OCI-LY3 (cell line): ENCODE data around the gene ARHGAP26.

ENCODE experiments used
- H2AFZ ChIP-seq: fragments of 200-600, 300-600 bp; shearing (Covaris generic); 2 replicates; pipeline ENCODE4 v1.6.0; 2014; ENCODE audit warnings: antibody characterized with exemption, low read depth, low read length
- H3K27ac ChIP-seq: fragments of 200-600, 300-600 bp; sonication (generic); 2 replicates; pipeline ENCODE4 v1.5.1; 2014; ENCODE audit warnings: mild to moderate bottlenecking, low read length, moderate library complexity, mixed read lengths
- H3K27me3 ChIP-seq: fragments of 200-600, 300-600 bp; sonication (generic); 2 replicates; pipeline ENCODE4 v1.6.1; 2014; ENCODE audit warnings: low read depth, low read length, mixed read lengths
- H3K36me3 ChIP-seq: fragments of 200-600, 300-600 bp; sonication (generic); replicated peaks from 2 replicates; pipeline ENCODE3; 2014; ENCODE audit warnings: low read depth, low read length, mixed read lengths
- H3K4me1 ChIP-seq: fragments of 300-600, 200-600 bp; sonication (generic); 2 replicates; pipeline ENCODE4 v1.6.1; 2014; ENCODE audit warnings: low read length, mixed read lengths
- H3K4me2 ChIP-seq: fragments of 200-600, 300-600 bp; sonication (generic); 2 replicates; pipeline ENCODE4 v1.6.1; 2014; ENCODE audit warnings: low read length, mixed read lengths
- H3K4me3 ChIP-seq: fragments of 300-600, 200-600 bp; sonication (generic); 2 replicates; pipeline ENCODE4 v1.5.1; 2014; ENCODE audit warnings: antibody characterized with exemption, mild to moderate bottlenecking, low read length, moderate library complexity
- H3K79me2 ChIP-seq: fragments of 300-600, 200-600 bp; shearing (Covaris generic); 2 replicates; pipeline ENCODE4 v1.6.1; 2014; ENCODE audit warnings: mild to moderate bottlenecking, low read length, mixed read lengths
- H3K9ac ChIP-seq: fragments of 300-600, 200-600 bp; shearing (Covaris generic); 2 replicates; pipeline ENCODE4 v1.6.0; 2014; ENCODE audit warnings: mild to moderate bottlenecking, low read length, moderate library complexity
- H3K9me3 ChIP-seq: fragments of 200-600, 300-600 bp; shearing (Covaris generic); 2 replicates; pipeline ENCODE4 v1.6.1; 2014; ENCODE audit warnings: low read length, mixed read lengths; ENCODE audit not compliant: insufficient read depth
- H4K20me1 ChIP-seq: fragments of 200-600, 300-600 bp; sonication (generic); 2 replicates; pipeline ENCODE4 v1.6.1; 2016; ENCODE audit warnings: low read length, mixed read lengths; ENCODE audit not compliant: insufficient read depth
- EZH2phosphoT487 ChIP-seq: fragments of 200-600 bp; shearing (Covaris generic); IDR thresholded peaks from 2 replicates; pipeline ENCODE4 v1.6.1; 2018; ENCODE audit warnings: antibody characterized with exemption, mixed run types, low read depth
- TF ChIP-seq, protein P1 (sequence below): fragments of 200-600, 300-600 bp; sonication (generic); IDR thresholded peaks from 2 replicates; pipeline ENCODE4 v1.5.1; 2014; ENCODE audit warnings: antibody characterized with exemption, low read length, low read depth

ARHGAP26 gene

DNA sequence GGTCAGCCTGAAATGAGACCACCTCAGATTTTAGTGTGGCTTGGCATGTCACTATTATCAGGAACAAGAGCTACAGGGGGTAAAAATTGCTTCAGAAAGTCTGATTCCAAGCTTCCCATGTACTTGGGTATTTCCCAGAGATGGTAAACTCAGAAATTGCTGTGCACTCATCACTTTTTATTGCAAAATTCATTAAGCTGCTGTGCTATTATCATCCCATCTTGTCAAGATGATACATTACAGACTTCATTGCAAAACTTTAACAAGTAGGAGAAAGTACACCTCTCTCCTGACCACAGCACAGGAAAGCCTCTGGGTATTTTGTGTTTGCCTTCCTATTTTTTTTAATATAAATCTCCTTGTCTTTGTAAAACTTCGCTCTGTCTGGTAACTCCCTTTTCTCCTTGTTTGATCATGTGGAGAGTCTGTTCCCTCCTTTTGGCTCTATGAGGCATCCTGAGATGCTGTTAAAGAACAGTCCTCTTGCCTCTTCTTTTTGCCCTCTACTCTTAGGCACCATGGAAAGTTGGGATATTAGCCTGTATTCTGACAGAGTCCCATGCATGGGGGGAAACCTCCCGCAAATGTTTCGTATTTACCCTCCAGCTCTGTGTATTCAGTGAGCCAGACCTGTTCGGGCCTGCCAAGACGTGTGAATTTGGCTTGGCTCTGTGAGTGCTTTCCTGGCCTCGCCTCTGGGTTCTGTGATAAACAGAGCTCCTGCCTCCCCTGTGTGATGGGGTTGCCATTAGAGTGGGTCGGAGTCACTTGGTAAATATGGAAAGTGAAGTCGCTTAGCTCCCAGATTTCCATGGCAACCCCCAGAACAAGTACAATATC lies 372.6 kb downstream of the ARHGAP26 start:
- Histone ChIP-seq H3K79me2 (no peaks in the 10 kb centered on the region), H3K9me3 (no peaks in the 10 kb centered on the region), H3K27me3 (no peaks in the 10 kb centered on the region), H3K36me3 (no peaks in the 10 kb centered on the region), H3K4me1 (no peaks in the 10 kb centered on the region), H3K9ac (no peak overlapping the region), H3K4me2 (no peak overlapping the region), H3K27ac (no peak overlapping the region), H3K4me3 (no peak overlapping the region), H4K20me1 (no peaks in the 10 kb centered on the region), H2AFZ (no peak overlapping the region)
- no peak for TF ChIP-seq EZH2phosphoT487
- TF ChIP-seq, protein P1, sequence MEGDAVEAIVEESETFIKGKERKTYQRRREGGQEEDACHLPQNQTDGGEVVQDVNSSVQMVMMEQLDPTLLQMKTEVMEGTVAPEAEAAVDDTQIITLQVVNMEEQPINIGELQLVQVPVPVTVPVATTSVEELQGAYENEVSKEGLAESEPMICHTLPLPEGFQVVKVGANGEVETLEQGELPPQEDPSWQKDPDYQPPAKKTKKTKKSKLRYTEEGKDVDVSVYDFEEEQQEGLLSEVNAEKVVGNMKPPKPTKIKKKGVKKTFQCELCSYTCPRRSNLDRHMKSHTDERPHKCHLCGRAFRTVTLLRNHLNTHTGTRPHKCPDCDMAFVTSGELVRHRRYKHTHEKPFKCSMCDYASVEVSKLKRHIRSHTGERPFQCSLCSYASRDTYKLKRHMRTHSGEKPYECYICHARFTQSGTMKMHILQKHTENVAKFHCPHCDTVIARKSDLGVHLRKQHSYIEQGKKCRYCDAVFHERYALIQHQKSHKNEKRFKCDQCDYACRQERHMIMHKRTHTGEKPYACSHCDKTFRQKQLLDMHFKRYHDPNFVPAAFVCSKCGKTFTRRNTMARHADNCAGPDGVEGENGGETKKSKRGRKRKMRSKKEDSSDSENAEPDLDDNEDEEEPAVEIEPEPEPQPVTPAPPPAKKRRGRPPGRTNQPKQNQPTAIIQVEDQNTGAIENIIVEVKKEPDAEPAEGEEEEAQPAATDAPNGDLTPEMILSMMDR: no peak

DNA sequence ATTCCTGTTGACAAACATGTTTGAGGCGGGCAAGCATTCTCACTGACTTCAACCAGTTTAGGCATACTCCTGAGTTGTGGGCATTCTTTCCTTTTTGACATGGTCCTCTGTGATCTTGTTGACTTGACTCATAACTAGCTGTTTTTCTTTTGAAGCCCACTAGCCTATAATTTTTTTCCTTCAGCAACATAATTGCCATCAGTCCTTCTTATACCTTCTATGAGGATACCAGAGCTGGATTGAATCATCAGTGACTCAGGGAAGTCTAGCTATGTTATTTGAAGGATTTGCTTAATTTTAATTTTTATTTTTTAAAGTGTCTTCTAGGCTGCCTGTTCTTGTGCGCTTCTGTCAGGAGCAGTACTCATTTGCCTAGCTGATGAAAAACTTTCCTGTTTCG lies 373.8 kb downstream of the ARHGAP26 start:
- Histone ChIP-seq H3K27ac (no peak overlapping the region), H3K4me2 (no peak overlapping the region)
- TF ChIP-seq EZH2phosphoT487: no peak
- TF ChIP-seq, protein P1: no peak

DNA sequence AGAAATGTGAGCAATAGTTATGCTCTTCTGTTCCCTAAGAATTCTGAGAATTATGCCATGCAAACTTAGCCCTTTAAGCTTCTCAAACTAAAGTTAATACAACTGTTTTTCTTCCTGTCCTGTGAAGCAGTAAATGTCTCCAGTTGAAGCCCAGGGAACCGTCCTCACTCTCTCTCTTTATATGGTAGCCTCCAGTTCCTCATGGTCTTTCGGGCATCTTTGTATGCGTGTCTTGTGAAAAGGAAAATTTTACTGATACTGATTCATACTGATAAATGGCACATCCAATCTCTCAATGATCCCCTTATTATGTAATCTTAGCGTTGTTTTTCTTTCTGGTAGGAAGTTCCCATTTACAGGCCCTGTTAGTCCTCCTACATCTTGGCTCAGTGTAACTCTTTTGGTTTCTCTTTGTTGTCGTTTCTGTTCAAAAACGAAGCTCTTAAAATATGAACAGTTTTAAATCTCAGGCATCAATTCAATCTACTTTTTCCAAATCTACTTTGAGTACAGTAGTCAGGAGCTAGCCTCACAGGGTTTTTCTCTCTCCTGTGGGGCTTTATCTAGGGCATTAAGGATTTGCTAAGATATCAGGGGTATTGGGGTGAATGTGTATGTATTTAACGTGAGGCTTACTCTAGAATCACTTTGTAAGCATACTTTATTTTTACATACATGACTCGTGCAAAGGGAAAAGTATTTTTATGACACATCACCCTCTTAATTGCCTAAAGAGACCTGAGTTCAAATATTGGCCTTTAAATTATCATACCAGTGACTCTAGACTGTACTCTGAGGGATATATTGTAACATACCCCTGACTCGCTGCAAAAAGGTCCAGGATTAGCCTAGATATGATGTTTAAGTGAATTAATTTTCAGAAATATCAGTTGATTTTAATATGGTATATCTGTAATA lies 375.3 kb downstream of the ARHGAP26 start:
- H3K36me3 ChIP-seq: no peaks in the 10 kb centered on the region
- H3K9me3 ChIP-seq: no peaks in the 10 kb centered on the region
- no peak overlapping the region for H2AFZ ChIP-seq
- no peak overlapping the region for H3K4me3 ChIP-seq
- no peaks in the 10 kb centered on the region for H3K4me1 ChIP-seq
- TF ChIP-seq EZH2phosphoT487: no peak
- TF ChIP-seq, protein P1: no peak
- H3K9ac ChIP-seq: no peak overlapping the region
- no peaks in the 10 kb centered on the region for H3K27me3 ChIP-seq
- no peaks in the 10 kb centered on the region for H4K20me1 ChIP-seq
- H3K79me2 ChIP-seq: no peaks in the 10 kb centered on the region
- no peak overlapping the region for H3K4me2 ChIP-seq
- no peak overlapping the region for H3K27ac ChIP-seq

More for the DNA sequence above, 373.8 kb downstream of the ARHGAP26 start:
- Histone ChIP-seq H3K9ac (no peak overlapping the region), H3K79me2 (no peaks in the 10 kb centered on the region), H3K36me3 (no peaks in the 10 kb centered on the region), H2AFZ (no peak overlapping the region), H3K4me3 (no peak overlapping the region), H3K4me1 (no peaks in the 10 kb centered on the region), H3K27me3 (no peaks in the 10 kb centered on the region), H4K20me1 (no peaks in the 10 kb centered on the region), H3K9me3 (no peaks in the 10 kb centered on the region)

DNA sequence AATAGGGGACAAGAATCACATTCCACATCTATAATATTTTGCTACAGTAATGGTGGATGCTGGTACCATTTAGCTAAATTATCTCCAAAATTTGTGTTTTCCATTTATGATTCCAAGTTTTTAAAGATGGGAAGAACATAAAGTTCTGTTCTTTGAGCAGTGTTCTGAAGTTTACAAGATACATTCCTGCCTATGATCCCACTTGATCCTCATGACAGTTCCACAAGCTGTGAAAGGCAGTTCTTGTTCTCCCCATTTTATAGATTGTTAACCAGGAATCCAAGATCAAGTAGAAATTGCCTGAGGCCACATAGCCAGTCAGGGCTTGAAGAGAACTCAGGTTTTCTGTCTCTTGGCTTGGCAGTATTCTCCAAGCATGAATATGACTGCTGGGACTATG lies 376.0 kb downstream of the ARHGAP26 start:
- TF ChIP-seq, protein P1: no peak
- no peak for TF ChIP-seq EZH2phosphoT487
- H3K27me3 ChIP-seq: no peaks in the 10 kb centered on the region
- H3K4me3 ChIP-seq: no peak overlapping the region
- no peak overlapping the region for H3K4me2 ChIP-seq
- no peak overlapping the region for H2AFZ ChIP-seq
- no peak overlapping the region for H3K9ac ChIP-seq
- no peaks in the 10 kb centered on the region for H3K9me3 ChIP-seq
- no peaks in the 10 kb centered on the region for H4K20me1 ChIP-seq
- H3K4me1 ChIP-seq: no peaks in the 10 kb centered on the region
- H3K36me3 ChIP-seq: no peaks in the 10 kb centered on the region
- H3K79me2 ChIP-seq: no peaks in the 10 kb centered on the region
- no peak overlapping the region for H3K27ac ChIP-seq
